ENCODE measurements around the gene CAMTA1.

The CAMTA1 gene

DNA sequence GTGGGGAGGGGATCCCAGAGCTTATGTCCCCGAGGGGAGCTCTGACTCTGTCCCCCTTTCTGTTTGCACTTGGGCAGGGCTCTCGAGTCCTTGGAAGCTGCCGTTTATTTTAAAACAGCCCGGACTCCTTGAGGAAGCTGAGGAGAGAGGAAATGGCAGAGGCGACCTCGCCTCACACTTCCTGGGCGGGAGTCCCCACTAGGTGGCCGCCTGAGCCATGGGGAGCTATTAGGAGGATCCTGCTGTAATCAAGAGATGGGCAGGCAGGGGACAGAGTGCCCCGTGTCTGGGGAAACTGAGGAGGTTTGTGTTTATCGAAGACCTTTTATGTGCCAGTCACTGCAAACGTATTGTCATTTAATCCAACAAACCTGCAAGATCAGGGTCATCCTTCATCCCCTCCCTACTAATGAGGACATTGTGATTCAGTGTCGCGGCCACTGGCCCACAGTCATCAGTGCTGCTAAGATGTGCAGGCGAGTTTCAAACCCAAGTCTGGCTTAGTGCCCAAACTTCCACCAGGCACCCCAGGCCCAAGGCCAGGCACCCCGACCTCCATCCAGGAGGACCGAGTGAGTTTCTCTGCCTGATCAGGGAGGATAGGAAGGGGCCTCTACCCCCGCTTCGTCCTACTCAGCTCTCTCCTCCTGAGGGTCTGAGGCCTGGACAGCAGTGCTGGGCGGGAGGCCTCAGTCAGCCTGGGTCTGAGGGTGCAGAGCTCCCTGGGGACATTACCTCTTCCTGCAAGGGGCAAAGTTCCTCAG is 669.0 kb downstream of the CAMTA1 start:
- peak; percentile 11 for DNase-seq

DNA sequence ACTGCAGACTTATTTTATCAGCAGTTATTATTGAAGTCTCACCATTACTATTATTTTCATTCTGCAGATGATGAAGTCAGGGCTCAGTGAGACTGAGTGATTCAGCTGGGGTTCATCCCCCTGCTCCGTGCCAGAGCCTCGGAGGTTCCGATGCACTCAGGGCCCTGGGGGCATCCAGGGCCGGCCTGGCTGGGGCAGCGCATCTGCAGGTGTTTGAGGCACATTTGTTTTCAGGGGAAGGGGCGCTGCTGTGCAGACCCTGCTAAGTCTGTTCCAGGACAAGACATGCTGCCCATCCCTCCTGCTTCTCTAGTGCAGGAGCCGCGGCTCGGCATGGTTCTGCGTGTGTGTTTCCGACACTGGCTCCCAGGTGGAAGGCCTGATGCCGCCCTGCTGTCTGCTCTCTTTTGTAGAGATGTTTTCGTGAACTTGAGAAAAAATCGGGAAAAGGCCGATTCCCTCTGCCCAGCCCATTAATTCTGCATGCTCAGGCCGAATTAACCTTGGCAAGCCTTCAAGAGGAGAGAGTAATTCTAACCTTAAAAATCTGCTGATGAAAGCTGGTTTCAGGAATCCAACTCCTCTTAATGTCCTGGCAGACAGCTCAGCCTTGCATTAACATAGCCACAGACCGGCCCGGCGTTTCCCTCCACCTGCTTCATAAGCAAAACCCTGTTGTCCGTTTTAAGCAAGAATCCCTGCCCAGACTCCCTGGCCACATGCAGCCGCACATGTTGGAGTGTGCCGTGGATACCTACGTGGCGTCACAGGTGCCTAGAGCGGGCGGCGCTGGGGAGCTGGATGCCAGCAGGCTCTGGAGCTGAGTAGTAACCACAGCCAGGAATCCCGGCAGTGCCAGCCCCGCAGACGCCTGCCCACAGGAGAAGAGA is 669.9 kb downstream of the CAMTA1 start:
- DNase-seq = no peak

DNA sequence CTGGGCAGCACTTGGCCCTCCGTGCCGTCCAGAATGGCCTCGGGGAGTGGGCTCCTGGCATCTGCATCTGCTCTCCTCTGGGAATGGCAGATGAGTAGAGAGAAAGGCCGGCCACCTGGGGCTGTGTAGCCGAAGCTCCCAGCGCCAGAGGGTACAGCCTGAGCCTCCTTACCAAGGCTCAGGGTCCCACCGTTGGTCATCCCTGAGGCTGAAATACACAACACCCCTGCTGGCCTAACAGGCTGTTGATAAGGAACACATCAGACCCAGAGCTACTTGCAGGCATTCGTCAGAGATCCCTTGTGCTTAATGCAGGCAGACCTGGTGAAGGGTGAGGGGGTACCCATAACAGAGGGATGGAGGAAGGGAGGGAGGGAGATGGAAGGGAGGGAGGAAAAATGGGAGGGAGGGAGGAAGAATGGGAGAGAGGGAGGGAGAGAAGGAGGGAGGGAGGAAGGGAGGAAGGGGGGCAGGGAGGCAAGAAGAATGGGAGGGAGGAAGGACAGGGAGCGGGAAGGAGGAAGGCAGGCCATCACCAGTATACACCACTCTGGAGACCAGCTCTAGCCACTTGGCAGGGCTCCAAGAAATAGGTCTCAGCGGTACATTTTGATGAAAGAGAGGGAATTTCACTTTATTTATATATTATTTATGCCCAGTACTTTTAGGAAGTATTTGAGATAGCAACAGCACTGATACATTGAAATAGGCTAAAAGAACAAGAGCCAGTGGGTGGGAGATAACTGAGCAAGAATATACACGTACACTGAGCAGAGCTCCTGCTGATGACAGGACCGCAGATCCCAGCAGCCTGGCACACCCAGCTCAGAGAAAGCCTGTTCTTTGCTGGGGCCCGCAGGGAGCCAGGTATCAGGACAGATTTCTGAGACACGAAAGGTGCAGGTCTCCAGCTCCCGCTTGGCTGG is 670.8 kb downstream of the CAMTA1 start:
- no peak for DNase-seq

DNA sequence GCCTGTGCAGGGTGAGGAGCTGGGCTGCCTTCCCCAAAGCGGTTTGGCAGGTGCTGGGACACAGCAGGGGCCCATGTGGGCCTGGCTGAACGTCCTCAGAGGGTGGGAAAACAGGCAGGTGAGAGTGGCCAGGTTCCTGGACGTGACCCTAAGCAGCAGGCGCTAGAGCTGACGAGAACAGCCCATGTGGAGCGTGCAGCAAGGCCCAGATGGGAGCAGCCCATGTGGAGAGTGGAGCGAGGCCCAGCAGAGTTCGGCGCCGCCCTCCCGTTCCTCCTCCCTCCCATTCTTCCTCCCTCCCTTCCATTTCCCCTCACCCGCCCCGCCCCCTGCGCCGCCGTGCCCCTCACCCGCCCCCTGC is 671.4 kb downstream of the CAMTA1 start:
- no peak for DNase-seq

DNA sequence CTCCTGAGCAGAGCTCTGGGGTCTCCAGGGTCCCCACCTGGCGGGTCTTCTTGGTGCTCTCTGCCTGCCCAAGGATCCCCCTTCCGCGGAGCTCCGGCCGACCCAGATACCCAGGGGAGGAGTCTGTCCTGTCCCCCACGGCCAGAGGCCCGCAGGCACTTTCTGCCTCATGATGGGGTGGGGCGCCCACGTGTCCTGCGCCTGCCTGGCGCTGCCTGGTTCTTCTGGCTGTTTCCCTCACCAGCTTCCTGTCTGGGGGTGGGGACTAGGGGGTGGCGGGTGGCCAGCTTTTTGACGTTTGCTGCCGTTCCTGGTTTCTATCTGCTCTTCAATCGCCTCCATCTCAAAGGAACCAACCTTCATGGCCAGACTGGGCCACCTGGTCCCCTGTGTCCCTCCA is 672.6 kb downstream of the CAMTA1 start:
- DNase-seq = no peak

DNA sequence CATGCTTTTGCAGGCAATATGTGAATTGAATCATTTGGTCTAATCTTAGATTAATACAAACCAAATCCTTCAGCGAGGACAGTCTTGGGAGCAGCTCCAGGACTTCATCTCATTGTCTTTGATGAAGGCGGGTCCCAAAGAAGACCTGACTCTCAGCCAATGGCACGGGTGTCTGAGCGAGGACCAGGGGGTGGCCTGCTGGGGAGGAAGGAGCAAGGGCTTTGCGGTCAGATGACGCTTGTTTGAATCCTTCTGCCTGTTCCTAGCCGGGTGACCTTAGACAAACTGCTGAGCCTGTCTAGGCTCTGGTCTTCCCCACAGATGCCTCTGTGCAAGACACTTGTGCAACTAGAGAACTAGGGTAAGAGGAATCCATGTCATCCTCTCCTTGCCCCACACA is 673.7 kb downstream of the CAMTA1 start:
- DNase-seq = no peak

DNA sequence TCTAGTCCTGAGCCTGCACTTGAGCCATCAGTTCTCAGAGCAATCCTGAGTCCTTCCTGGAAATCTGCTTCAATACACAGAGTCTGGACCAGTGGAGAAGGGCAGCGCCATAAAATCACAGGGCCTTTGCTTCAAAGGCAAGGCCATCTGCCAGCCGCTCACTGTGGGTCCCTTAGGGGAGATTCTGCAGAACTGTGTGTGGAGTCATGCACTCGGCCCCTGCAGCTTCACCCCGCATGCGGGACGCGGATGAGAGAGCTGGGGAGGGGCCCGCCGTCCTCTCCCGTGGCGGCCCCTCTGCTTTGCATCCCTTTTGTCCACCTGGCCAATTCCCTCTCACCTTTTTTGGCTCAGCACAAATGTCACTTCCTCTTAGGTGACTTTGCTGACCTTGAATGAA is 674.7 kb downstream of the CAMTA1 start:
- no peak for DNase-seq

DNA sequence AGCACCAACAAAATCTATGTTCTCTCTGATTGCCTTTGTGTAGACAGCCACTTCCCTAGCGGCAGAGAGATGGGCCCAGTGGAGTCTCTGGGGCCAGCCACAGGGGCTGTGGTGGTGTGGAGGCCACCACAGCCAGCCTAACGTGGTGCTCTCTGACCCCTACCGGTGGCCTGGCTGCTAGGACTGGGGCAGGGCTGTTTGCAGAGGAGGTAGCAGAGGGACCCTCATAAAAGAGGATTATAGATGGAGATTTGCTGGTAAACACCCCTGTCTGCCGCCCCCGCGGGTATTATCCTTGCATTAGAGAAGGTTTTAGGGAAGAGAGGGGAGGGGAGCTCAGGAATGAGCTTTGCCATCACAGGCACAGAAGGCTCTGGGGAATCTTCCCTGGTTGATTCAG is 675.6 kb downstream of the CAMTA1 start:
- DNase-seq = no peak

DNA sequence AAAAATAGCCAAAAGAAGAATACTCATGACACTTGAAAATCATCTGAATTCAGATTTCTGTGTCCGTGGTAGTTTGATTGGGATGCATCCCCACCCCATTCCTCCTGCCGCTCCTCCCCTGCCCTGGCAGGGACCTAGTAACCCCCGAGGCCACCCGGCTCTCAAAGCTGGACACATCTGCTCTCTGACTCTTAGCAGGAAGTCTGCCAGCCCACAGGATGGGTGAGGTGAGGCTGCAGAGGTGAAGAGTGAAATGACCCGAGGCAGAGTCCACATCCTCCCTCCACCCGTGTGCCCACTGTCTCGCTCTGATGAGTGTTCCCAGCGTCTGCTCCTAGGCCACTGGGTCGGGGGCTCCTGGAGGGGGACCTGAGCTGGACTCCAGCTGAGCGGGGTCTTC is 677.4 kb downstream of the CAMTA1 start:
- DNase-seq = no peak

DNA sequence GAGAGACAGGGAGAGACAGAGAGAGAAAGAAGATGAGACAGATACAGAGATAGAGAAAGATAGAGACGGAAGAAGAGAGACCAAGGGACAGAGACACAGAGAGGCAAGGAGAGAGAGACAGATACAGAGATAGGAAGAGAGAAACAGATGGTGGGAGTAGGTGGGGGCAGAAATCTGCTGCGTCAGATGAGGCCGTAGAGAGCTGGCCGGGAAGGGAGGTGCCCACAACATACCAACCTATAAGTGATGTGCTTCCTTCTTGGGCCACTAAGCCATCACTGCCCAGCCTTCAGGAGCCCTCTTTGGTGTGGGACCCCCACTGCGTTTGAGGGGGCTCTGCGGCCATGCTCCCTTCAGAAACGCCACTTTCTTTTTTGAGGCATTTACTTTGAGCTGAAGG is 678.3 kb downstream of the CAMTA1 start:
- DNase-seq = no peak

DNA sequence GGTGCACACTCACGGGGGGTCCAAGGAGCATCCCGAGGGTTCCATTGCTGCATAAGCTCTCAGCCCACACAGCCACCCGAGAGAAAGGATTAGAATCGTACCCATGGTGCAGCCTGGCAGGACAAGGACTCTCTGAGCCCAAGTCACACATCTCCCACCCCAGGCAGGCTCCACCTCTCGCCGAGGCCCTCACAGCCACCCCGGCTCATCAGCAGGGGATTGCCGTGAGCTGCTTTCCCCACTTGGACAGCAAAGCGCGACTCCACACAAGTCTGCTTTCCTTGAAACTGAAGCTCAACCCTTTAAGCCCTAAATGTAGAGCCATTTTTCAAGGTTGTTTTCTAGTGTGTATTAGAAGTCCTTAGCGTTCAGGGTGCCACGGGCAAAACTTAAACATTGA is 679.5 kb downstream of the CAMTA1 start:
- no peak for DNase-seq

DNA sequence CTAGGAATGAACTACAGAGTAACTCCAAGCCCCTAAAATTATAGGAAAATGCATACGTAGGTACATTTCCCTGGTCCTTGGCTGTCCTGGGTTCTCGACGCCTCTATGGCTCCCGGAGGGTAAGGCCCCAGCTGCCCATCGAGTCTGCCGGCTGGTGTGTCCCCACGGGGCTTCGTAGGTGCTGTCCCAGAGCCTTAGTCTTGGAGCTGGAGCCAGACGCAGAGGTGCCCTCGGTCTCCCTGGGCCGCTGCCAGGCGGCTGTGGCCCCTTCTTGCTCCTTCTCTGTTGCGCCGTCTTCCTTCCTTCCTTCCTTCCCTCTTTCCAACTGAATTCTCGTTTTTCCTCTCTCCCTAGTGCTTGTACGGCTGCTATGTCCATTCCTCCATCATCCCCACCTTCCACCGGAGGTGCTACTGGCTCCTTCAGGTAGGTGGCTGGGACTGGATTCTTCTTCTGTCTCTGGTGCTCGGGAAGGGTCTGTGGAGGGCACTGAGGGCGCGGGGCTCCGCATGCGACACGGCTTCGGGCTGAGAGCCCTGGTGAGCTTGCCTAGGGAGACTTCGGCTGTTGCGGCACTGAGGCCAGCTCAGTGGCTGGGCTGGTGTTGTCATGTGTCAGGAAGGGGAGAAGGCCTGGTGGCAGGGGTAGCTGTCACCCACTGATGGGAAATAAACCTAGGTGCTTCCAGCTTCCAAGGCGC is 682.4 kb downstream of the CAMTA1 start:
- no peak for DNase-seq

DNA sequence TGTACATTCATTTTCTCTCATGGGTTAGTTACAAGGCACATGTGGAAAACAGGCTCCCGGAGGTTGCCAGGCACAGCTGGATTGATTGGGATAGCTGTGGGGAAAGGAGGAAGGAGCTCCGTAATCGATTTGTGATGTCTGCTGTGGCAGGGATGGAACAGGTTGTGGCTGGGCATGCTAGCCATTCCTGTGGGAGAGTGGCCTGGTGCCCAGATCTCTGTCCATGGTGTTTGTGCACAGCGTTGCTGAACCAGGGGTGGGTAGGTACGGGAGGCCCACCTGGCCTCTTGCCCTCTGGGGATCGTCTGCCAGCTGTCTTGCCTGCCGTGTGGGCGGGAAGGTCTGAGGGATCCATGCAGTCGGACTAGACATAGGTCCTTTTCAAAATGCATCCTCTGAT is 683.0 kb downstream of the CAMTA1 start:
- DNase-seq = no peak

DNA sequence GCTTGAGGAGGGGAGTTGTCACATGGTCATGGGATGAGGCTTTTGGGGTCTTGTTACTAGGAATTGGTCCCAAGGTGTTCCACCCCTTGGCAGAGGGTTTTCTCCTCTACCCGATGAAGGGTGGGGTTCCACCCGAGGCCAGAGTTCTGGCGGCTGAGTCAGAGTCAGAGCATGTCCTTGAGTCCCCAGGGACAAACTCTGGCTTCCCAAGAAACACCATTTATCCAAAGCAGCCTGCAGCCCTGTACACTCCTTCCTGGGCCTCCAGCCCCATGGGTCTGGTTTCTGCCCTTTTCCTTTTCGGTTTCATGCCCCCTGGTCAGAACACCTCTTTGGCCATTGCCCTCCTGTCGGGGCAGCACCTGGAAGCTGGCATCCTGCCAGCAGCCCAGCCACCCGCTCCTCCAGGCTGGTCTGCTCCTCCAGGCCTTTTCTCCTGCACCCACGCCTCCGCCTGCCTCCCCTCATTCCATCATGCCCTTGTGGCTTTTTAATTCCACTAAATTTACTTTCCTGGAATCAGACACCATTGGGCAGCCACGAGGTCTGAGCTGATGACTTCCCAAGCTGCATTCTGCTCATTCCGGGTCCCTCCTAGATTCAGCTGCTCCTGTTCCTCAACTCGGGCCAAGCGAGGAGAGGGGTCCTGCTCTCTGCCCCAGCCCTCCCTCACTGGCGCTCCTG is 684.1 kb downstream of the CAMTA1 start:
- DNase-seq = peak; percentile 35

DNA sequence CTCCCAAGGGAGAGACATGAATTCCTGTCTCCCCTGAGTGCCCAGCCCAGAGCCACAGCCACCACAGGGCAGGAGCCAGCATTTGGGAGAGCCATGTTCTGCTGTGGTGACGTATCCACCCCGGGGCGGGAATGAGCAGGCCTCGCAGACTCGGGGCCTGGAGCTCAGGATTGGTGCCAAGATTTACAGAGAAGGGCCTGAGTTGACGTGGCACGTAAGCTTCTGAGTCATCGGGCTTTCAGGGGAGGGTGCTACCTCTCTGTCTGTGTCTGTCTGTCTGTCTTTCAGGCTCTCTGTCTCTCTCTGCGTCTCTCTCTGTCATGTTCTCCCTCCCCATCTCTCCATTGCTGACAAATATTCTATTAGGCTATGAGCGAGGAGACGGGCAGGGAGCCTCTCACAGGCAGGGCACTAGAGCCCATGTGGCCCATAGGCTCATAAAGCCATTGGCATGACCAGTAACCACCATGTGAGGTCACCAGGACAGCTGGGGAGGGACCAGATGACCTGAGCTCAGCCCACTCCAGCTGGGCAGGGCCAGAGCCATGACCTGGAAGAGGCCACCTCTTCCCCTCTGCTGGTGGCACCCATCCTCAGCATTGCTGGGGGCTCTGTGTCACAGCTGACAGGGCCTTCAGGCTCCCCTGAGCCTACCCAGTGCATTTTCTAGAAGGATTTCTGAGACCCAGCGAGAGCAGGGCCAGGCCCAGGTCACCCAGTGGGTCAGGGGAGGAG is 685.8 kb downstream of the CAMTA1 start:
- DNase-seq = no peak

DNA sequence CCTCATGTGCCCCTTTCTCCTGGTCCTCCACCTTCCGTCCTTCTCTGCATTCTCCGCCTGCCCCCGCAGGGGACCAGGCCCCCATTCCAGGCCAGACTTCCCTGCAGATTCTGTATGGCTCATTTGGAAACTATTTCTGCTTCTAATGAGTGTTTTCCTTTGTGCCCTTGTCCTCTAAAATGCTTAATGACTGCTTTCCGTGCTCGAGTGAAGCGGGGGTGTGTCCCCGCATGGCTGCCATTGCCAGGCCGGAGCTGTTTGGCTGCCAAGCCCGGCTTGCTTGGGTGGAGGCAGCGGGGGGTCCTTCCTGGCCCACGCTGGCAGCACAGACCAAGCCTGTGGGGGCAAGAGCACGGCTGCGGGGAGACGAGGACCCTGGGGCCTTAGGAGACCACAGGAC is 686.6 kb downstream of the CAMTA1 start:
- DNase-seq = peak; percentile 28

DNA sequence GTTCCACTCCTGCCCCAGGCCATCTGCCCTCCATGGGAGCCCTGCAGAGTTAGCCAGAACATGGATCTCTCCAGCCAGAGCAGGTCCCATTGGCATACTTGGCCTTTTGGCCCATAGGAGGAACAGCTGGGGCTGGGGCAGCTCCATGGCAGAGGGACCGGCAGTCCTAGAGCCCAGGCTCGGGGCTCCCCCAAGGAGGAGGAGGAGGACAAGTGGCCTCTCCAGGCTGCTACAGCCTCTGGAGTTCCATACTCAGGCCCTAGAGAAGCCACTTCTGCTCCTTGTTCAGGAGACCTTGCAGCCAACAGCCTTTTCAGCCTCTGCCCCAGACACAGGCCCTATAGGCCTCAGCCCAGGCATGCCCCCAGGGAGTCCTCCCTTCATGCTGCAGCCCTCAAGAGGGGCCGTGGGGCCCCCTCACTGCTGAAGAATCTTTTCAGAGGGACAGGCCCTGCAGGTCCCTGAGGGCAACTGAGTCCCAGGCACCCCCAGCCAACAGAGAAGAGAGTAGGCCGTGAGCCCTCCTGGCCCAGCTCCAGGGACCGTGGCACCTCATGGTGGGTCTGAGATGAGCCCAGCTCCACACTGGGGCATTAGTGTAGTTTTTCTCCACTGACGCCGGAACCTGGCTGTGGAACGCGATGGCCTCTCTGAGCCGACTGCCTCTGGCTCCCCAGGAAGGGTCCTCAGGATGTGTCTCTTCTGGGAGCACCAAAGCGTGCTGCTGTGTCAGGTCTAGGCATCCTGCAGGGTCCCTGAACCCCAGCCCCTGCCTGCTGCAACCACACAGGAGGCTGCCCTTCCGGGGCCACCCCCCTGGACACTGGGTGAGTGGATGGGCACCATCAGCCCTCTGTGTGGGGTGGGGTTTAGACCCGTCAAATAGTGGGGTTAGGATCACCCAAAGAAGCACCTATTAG is 688.2 kb downstream of the CAMTA1 start:
- DNase-seq = no peak

DNA sequence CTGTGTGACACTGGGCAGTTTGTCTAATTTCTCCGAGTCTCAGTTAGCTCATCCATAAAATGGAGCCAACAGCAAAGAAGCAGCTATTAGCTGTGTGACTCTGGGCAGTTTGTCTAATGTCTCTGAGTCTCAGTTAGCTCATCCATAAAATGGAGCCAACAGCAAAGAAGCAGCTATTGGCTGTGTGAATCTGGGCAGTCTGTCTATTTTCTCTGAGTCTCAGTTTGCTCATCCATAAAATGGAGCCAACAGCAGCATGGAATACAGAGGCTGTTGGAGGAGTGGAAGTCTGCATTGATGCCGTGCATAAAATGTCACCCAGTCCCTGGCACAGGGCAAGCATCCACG is 688.9 kb downstream of the CAMTA1 start:
- DNase-seq = no peak

DNA sequence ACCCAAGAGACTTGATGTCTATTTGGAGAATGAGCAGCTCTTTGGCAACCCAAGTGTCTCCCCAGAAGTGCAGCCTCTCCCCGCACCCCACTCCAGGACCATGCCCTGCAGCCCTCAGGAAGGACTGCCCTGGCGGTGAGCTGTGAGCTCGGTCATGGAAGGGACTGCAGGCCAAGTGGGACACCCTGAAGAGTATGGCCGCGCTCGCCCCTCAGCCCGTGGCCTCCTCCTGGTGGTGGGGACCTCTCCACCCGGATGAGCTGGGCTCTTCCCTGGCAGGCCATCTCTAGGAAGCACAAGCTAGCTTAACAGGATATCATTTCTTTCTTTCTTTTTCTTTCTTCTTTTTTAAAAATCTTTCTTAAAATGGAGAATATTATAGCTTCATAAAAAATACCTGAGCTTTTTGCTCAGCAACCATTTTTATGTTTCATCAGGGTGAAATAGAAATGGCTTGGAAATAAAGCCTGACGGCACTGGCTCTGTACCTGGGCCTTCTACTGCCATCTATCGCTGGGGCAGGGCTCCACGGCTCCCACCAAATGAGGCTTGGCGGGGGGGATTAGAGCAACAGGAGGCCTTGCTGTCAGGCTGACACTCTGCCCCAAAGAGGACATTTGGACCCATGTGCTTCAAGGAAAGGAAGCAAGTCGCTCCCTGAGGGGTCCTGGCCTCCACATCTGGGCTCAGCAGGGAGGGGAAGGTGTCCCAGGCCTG is 689.7 kb downstream of the CAMTA1 start:
- DNase-seq = no peak

DNA sequence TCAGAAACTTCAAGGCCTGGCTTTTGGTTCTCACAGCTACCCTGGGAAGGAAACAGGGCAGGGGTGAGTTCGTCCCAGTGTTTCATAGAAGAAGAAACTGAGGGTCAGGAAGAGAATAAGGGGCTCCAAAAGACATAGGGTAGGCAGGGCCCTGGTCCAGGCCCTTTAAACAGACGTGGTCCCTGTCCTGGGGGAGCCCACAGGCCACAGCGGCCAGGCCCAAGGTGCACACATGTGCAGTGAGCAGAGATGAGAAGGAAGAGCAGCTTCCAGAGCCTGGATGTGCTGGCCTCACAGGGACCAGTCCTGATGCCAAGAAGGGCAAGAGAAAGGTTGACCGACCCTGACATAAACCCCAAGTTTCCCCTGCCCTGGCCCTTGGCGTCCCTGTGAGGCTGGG is 690.4 kb downstream of the CAMTA1 start:
- DNase-seq = no peak

Measured in NCI-H1436 (cell line).